ENCODE data around the gene KCNA2.
A peak's percentile ranks its signal among the peaks of the same experiment; 100 is the strongest.

The KCNA2 gene

GRCh38 chr1:110559157-110559556 lies 47.0 kb downstream of the KCNA2 start:
- no peak overlapping the region for H3K4me3 ChIP-seq (ENCODE audit: low read length)
- TF ChIP-seq CTCF (conservative IDR thresholded peaks at IDR 0.05; ENCODE audit: low read length), result no peak
- no peak for DNase-seq (ENCODE audit: low read depth)

GRCh38 chr1:110557481-110557880 lies 48.7 kb downstream of the KCNA2 start:
- DNase-seq (ENCODE audit: low read depth), result no peak
- no peak for TF ChIP-seq CTCF (conservative IDR thresholded peaks at IDR 0.05; ENCODE audit: low read length)
- H3K4me3 ChIP-seq (ENCODE audit: low read length), result no peak overlapping the region

GRCh38 chr1:110556471-110556807 lies 49.7 kb downstream of the KCNA2 start:
- no peak for TF ChIP-seq CTCF (conservative IDR thresholded peaks at IDR 0.05; ENCODE audit: low read length)
- no peak for DNase-seq (ENCODE audit: low read depth)
- no peak overlapping the region for H3K4me3 ChIP-seq (ENCODE audit: low read length)

- no peak for DNase-seq (ENCODE audit: low read depth)
These were observed 50.2 kb downstream of the KCNA2 start for GRCh38 chr1:110555807-110556470.

GRCh38 chr1:110554871-110555801 lies 51.0 kb downstream of the KCNA2 start:
- TF ChIP-seq CTCF (conservative IDR thresholded peaks at IDR 0.05; ENCODE audit: low read length), result peak; percentile 52
- peak; percentile 12 for DNase-seq (ENCODE audit: low read depth)
- H3K4me3 ChIP-seq (ENCODE audit: low read length), result no peak overlapping the region

More at GRCh38 chr1:110555807-110556470, 50.2 kb downstream of the KCNA2 start:
- no peak for TF ChIP-seq CTCF (conservative IDR thresholded peaks at IDR 0.05; ENCODE audit: low read length)
- H3K4me3 ChIP-seq (ENCODE audit: low read length), result no peak overlapping the region

- no peak for TF ChIP-seq CTCF (conservative IDR thresholded peaks at IDR 0.05; ENCODE audit: low read length)
- no peak for DNase-seq (ENCODE audit: low read depth)
- no peak overlapping the region for H3K4me3 ChIP-seq (ENCODE audit: low read length)
These were observed 54.8 kb downstream of the KCNA2 start for GRCh38 chr1:110551278-110551809.

Measured in AG10803 (cell line).